GM23248 (cell line): Measurements from ENCODE around the gene ARHGAP45.

Experiments used
- EZH2 ChIP-seq: fragments of 200-600 bp; sonication (generic); IDR thresholded peaks from 2 replicates; pipeline ENCODE4 v1.6.1; 2018; ENCODE audit warnings: antibody characterized with exemption, mild to moderate bottlenecking; ENCODE audit not compliant: insufficient read depth, poor library complexity, severe bottlenecking
- EZH2phosphoT487 ChIP-seq: fragments of 200-600 bp; sonication (generic); IDR thresholded peaks from 2 replicates; pipeline ENCODE4 v1.6.1; 2018; ENCODE audit warnings: antibody characterized with exemption, moderate library complexity, mild to moderate bottlenecking, low read depth; ENCODE audit not compliant: insufficient read depth

DNA sequence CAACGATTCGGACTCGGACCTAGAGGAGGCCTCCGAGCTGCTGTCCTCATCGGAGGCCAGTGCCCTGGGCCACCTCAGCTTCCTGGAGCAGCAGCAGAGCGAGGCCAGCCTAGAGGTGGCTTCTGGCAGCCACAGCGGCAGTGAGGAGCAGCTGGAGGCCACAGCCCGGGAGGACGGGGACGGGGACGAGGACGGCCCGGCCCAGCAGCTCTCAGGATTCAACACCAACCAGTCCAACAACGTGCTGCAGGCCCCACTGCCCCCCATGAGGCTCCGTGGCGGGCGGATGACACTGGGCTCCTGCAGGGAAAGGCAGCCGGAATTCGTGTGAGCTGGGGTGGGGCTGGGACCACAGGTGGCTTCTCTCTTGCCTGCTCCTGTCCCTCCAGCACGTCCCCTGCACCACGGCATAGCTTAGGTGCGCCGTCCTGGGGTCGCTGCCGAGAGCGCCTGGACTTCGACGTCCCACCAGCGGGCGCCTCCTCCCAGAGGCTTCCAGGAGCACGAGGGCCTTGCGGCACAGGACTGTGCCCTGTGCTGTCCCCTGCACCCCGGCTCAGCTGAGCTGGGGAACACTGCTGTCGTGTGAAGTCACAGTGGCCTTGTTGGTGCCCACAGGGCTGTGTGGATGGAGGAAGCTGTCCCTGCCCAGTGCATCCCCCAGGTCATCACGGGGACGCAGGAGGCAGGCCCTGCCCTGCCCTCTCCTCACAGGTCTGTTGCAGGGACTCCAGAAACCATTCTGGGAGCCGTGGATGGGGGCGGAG, 18.9 kb downstream of the ARHGAP45 start:
- TF ChIP-seq EZH2 = no peak
- TF ChIP-seq EZH2phosphoT487 = no peak
